Iris pigment epithelial cell (primary cell): ENCODE results near the gene HGF.
"Not testable (repeated sequence)": the region's sequence is repeated elsewhere in the genome, so short reads cannot be mapped to it uniquely, and the experiment has no call there.

Experiments
- DNase-seq: peaks from one replicate; pipeline ENCODE4 v3.0.0-alpha.2; 2011; ENCODE audit warnings: low read depth

The HGF gene

GRCh38 chr7:81776161-81776560 lies 6.3 kb upstream of the HGF start:
- DNase-seq = no peak

- DNase-seq = no peak
Observed at GRCh38 chr7:81775560-81775959, 5.7 kb upstream of the HGF start.

GRCh38 chr7:81774551-81774950 lies 4.7 kb upstream of the HGF start:
- DNase-seq = no peak

GRCh38 chr7:81770728-81771223 lies 929 bp upstream of the HGF start:
- no peak for DNase-seq

GRCh38 chr7:81768951-81769778 lies 682 bp downstream of the HGF start:
- DNase-seq = no peak

GRCh38 chr7:81767926-81768325 lies 1.9 kb downstream of the HGF start:
- peak; percentile 21 for DNase-seq

- DNase-seq = no peak
Observed at GRCh38 chr7:81761821-81762220, 8.0 kb downstream of the HGF start.

- DNase-seq = no peak
Observed at GRCh38 chr7:81761031-81761430, 8.8 kb downstream of the HGF start.

GRCh38 chr7:81754918-81755696 lies 14.7 kb downstream of the HGF start:
- DNase-seq = no peak

GRCh38 chr7:81753392-81753791 lies 16.5 kb downstream of the HGF start:
- no peak for DNase-seq

- DNase-seq = no peak
Observed at GRCh38 chr7:81752318-81752714, 17.5 kb downstream of the HGF start.

GRCh38 chr7:81751619-81752317 lies 18.1 kb downstream of the HGF start:
- DNase-seq = no peak

- DNase-seq = no peak
Observed at GRCh38 chr7:81745637-81746036, 24.2 kb downstream of the HGF start.

- no peak for DNase-seq
Observed at GRCh38 chr7:81744389-81744788, 25.5 kb downstream of the HGF start.

- DNase-seq = no peak
Observed at GRCh38 chr7:81743665-81744064, 26.2 kb downstream of the HGF start.

- no peak for DNase-seq
Observed at GRCh38 chr7:81743201-81743600, 26.6 kb downstream of the HGF start.

- DNase-seq = no peak
Observed at GRCh38 chr7:81740403-81740802, 29.4 kb downstream of the HGF start.

- DNase-seq = peak; percentile 42
Observed at GRCh38 chr7:81736091-81736490, 33.8 kb downstream of the HGF start.

GRCh38 chr7:81725812-81726127 lies 44.1 kb downstream of the HGF start:
- peak; percentile 96 for DNase-seq

GRCh38 chr7:81725003-81725811 lies 44.6 kb downstream of the HGF start:
- peak; percentile 76 for DNase-seq

- DNase-seq = not testable (repeated sequence)
Observed at GRCh38 chr7:81722250-81722649, 47.6 kb downstream of the HGF start.

- DNase-seq = peak; percentile 5
Observed at GRCh38 chr7:81721437-81721836, 48.4 kb downstream of the HGF start.
